HAP-1 (cell line): Measurements from ENCODE around the gene HEPACAM2.

Experiments used
- DNase-seq, 2 experiments: peaks; one replicate each; pipeline ENCODE4 v3.0.0-alpha.2; 2016 to 2020; ENCODE audit warnings: low spot score in 2 of 2
- H3K27me3 ChIP-seq: fragments of 250-450 bp; sonication (Bioruptor Pico); 2 replicates; pipeline ENCODE4 v1.5.1; 2020; ENCODE audit warnings: low read depth, mild to moderate bottlenecking, moderate library complexity
- H3K36me3 ChIP-seq: fragments of 250-450 bp; sonication (Bioruptor Pico); replicated peaks from 2 replicates; pipeline ENCODE4 v1.5.1; 2020; ENCODE audit warnings: mild to moderate bottlenecking
- H3K4me1 ChIP-seq: fragments of 250-450 bp; sonication (Bioruptor Pico); 2 replicates; pipeline ENCODE4 v1.5.1; 2020; ENCODE audit warnings: mild to moderate bottlenecking
- H3K4me3 ChIP-seq: fragments of 250-450 bp; sonication (Bioruptor Pico); 2 replicates; pipeline ENCODE4 v1.5.1; 2020; ENCODE audit warnings: mild to moderate bottlenecking, moderate library complexity
- H3K9me3 ChIP-seq: fragments of 250-450 bp; sonication (Bioruptor Pico); 2 replicates; pipeline ENCODE4 v1.5.1; 2020; ENCODE audit warnings: mild to moderate bottlenecking, moderate library complexity
- in situ Hi-C: fragments of 300-500 bp; cut with MboI; formaldehyde crosslinking; loops from 3 replicates; pipeline ENCODE4 v1.14.3; 2020; ENCODE audit warnings: low sequenced_read_pairs, inconsistent platforms, mixed read lengths

The HEPACAM2 gene

GRCh38 chr7:93231259-93231658 is 5.0 kb upstream of the HEPACAM2 start:
- in situ Hi-C loops = loop anchor here (25.0 kb wide), 1 partner anchor 331 kb away; the partner anchor contains the start of gene CALCR

GRCh38 chr7:93228302-93228701 is 2.0 kb upstream of the HEPACAM2 start:
- no peak overlapping the region for H3K4me3 ChIP-seq
- in situ Hi-C loops = loop anchor here (25.0 kb wide), 1 partner anchor 334 kb away; the partner anchor contains the start of gene CALCR
- H3K36me3 ChIP-seq = no peaks in the 10 kb centered on the region
- no peaks in the 10 kb centered on the region for H3K9me3 ChIP-seq
- peaks cover 6% of the 10 kb centered on the region for H3K27me3 ChIP-seq
- DNase-seq = peak; percentile 16 to 60
- no peaks in the 10 kb centered on the region; the same call in 1 of the 2 replicates for H3K4me1 ChIP-seq

More at GRCh38 chr7:93231259-93231658, 5.0 kb upstream of the HEPACAM2 start:
- H3K9me3 ChIP-seq = no peaks in the 10 kb centered on the region
- no peaks in the 10 kb centered on the region for H3K36me3 ChIP-seq
- no peaks in the 10 kb centered on the region; the same call in 1 of the 2 replicates for H3K4me1 ChIP-seq
- peaks cover 6% of the 10 kb centered on the region for H3K27me3 ChIP-seq
- H3K4me3 ChIP-seq = peak overlapping the region; percentile 71
- no peak for DNase-seq

- Histone ChIP-seq H3K4me1 (no peaks in the 10 kb centered on the region), H3K9me3 (no peaks in the 10 kb centered on the region), H3K27me3 (peaks cover 44% of the 10 kb centered on the region), H3K4me3 (no peak overlapping the region), H3K36me3 (no peaks in the 10 kb centered on the region)
- in situ Hi-C loops = no loop called here
- DNase-seq = no peak
These were observed 6.4 kb downstream of the HEPACAM2 start for GRCh38 chr7:93219868-93220267.

GRCh38 chr7:93218997-93219827 is 7.1 kb downstream of the HEPACAM2 start:
- Histone ChIP-seq H3K36me3 (no peaks in the 10 kb centered on the region), H3K4me3 (no peak overlapping the region), H3K4me1 (no peaks in the 10 kb centered on the region), H3K27me3 (peaks cover 45% of the 10 kb centered on the region), H3K9me3 (no peaks in the 10 kb centered on the region)
- in situ Hi-C loops = no loop called here
- no peak for DNase-seq

GRCh38 chr7:93212881-93213280 is 13.4 kb downstream of the HEPACAM2 start:
- Histone ChIP-seq H3K4me3 (no peak overlapping the region), H3K4me1 (no peaks in the 10 kb centered on the region), H3K36me3 (no peaks in the 10 kb centered on the region), H3K27me3 (peaks cover 31% of the 10 kb centered on the region), H3K9me3 (no peaks in the 10 kb centered on the region)
- in situ Hi-C loops = no loop called here
- no peak for DNase-seq

DNA sequence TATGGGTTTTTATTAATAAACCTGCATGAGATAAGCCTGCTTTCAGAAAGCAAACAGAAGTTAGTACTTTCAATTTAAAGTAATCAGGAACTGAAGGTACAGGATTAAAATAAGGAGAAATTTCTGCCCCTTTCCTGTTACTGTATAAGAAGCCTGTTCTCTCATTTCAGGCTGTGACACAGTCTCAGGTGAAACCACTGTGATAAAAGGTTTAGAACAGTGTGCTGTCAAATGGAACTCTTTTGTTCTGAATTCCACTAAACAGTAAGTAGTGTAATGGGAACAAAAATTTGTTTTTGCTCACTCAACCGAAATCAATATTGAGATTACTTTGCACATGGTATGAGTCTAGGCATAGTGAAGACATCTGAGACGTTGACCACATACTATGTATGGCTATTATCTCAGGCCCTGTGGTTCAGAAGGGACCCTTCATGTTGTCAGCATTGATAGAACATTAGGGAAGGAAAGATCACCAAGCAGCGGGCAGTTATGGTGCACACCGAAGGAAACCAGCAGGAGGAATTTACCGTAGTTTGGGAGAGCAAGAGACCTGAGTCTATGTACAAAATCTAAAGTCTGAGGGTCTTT is 14.9 kb downstream of the HEPACAM2 start:
- DNase-seq = no peak
- no peaks in the 10 kb centered on the region for H3K4me1 ChIP-seq
- in situ Hi-C loops = no loop called here
- no peaks in the 10 kb centered on the region for H3K9me3 ChIP-seq
- H3K36me3 ChIP-seq = no peaks in the 10 kb centered on the region
- H3K27me3 ChIP-seq = peaks cover 22% of the 10 kb centered on the region
- no peak overlapping the region for H3K4me3 ChIP-seq

DNA sequence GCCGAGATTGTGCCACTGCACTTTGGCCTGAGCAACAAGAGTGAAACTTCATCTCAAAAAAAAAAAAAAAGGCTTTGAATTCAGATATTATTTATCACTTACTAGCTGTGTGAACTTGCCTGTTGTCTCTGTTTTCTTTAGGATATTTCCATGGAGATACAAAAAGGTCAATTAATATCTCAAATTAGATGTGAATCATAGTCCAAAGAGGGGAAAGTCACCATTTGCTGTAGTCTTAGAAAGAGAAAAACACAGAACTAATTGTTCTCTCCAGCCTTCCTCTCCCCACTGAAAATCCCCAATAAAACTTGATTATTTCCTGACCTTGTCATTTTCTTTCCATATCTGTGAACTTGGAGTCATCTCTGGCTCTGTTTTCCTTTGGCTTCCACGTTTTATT is 21.2 kb downstream of the HEPACAM2 start:
- H3K4me1 ChIP-seq = no peaks in the 10 kb centered on the region
- H3K36me3 ChIP-seq = no peaks in the 10 kb centered on the region
- peaks cover 10% of the 10 kb centered on the region for H3K27me3 ChIP-seq
- in situ Hi-C loops = no loop called here
- H3K4me3 ChIP-seq = no peak overlapping the region
- DNase-seq = no peak
- no peaks in the 10 kb centered on the region for H3K9me3 ChIP-seq

DNA sequence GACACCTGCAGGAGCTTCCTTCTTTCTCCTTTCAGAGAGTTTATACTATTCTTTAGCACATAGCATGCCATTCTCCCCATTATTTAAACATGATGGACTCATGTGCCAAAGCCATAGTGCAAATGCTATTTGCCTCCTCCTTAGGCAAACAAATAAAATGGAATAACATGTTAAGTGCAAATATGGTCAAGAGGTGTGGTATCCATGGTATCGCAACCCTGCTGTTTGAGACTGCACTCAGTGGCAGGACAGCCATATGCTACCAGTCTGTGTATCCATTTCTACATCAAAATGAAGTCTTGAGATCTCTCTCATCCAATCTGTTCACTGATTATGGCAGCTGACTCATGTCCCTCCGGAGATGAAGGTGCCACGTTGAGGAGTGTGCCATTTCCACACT is 22.8 kb downstream of the HEPACAM2 start:
- no peaks in the 10 kb centered on the region for H3K9me3 ChIP-seq
- no peak for DNase-seq
- in situ Hi-C loops = no loop called here
- no peaks in the 10 kb centered on the region for H3K36me3 ChIP-seq
- no peak overlapping the region for H3K4me3 ChIP-seq
- no peaks in the 10 kb centered on the region for H3K4me1 ChIP-seq
- H3K27me3 ChIP-seq = peaks cover 10% of the 10 kb centered on the region

DNA sequence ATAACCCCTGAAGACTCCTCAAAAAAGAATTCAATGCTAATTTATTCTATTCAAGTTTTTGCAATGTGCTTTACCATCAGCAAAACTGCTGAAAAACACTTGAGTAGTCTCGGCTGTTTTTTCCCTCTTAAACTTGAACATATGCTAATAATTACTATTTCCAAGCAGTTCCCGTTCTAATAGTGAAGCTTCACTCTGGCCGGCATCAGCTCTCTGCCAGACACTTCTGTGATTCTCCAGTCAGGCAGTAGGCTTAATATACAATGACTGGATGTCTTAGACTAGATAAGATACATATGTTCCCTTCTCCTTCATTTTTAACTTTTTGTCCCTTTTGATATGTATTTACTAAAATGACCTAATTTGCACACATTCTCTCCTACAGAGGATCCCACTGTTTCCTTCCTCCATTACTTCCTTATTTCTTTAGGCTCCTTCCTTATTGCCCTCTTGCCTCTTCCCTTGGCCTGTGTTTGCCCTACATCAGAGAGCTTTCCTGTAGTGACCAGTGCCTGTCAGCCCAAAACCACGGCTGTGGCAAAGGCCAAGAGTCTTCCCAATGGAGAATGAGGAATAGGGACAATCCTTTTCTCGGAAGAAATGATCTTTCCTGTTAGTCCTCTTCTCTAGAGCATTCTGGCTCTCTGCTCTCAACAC is 23.5 kb downstream of the HEPACAM2 start:
- in situ Hi-C loops = no loop called here

DNA sequence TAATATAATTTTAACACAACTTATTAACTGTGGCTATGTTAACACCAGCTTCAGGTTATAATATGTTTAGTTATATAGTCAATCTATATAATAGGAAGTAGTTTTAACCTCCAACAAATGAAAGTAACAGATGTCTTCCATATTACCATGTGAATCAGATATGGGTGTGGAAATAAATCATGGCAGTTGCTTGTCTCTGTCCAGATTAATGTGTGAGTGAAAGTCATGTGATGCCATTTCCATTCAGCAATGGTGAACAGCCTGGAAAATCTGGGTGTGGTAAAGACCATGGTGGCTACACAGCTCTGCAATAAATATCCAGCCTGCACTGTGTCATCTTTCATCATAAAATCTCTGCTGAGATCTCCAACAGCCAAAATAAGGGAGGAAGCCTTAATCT is 27.8 kb downstream of the HEPACAM2 start:
- in situ Hi-C loops = no loop called here
- Histone ChIP-seq H3K36me3 (no peaks in the 10 kb centered on the region), H3K9me3 (no peaks in the 10 kb centered on the region), H3K4me1 (no peaks in the 10 kb centered on the region), H3K27me3 (peaks cover 2% of the 10 kb centered on the region), H3K4me3 (no peak overlapping the region)
- DNase-seq = no peak

More for the DNA sequence above, 23.5 kb downstream of the HEPACAM2 start:
- Histone ChIP-seq H3K4me3 (no peak overlapping the region), H3K9me3 (no peaks in the 10 kb centered on the region), H3K4me1 (no peaks in the 10 kb centered on the region), H3K36me3 (no peaks in the 10 kb centered on the region), H3K27me3 (peaks cover 10% of the 10 kb centered on the region)
- DNase-seq = no peak

DNA sequence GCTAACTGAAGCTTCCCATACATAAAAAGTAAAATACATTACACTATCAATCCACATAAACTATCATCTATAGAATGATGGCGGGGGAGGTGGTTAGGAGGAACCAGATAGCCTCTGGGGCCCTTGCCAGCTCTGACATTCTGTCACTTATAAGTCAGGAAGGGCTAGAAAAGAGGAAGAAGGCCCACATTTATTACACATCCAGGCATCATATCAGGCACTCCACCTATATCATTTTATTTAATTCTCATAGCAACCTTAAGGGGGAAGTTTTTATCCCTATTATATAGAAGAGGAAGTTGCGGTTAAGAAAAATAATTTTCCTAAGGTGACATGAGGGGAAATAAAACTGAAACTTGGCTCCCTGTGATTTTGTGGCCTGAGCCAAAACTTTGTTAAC is 29.9 kb downstream of the HEPACAM2 start:
- no peak overlapping the region for H3K4me3 ChIP-seq
- no peak for DNase-seq
- in situ Hi-C loops = no loop called here
- H3K9me3 ChIP-seq = no peaks in the 10 kb centered on the region
- H3K36me3 ChIP-seq = no peaks in the 10 kb centered on the region
- H3K27me3 ChIP-seq = peaks cover 6% of the 10 kb centered on the region
- no peaks in the 10 kb centered on the region for H3K4me1 ChIP-seq

- no peaks in the 10 kb centered on the region for H3K4me1 ChIP-seq
- H3K27me3 ChIP-seq = peaks cover 6% of the 10 kb centered on the region
- H3K36me3 ChIP-seq = no peaks in the 10 kb centered on the region
- no peak for DNase-seq
- in situ Hi-C loops = no loop called here
- H3K4me3 ChIP-seq = no peak overlapping the region
- no peaks in the 10 kb centered on the region for H3K9me3 ChIP-seq
These were observed 31.9 kb downstream of the HEPACAM2 start for GRCh38 chr7:93194386-93194785.

GRCh38 chr7:93188870-93189634 is 37.2 kb downstream of the HEPACAM2 start:
- Histone ChIP-seq H3K9me3 (no peaks in the 10 kb centered on the region), H3K36me3 (no peaks in the 10 kb centered on the region), H3K4me1 (no peaks in the 10 kb centered on the region), H3K4me3 (no peak overlapping the region), H3K27me3 (peaks cover 11% of the 10 kb centered on the region; the same call in 1 of the 2 replicates)
- in situ Hi-C loops = no loop called here
- DNase-seq = no peak
